ENCODE data around the gene ITGB7. TPM values are rescaled to one million over a fixed set of nuclear protein-coding genes. Genes with fewer than 3 reads are reported as not detected.

ITGB7 gene
- total RNA-seq, 2 experiments from 2014 or later: 121 to 137 TPM

- H3K36me3 Mint-ChIP-seq (ENCODE audit: low read depth): peaks cover 11% of the 10 kb centered on the region
- no peaks in the 10 kb centered on the region for H3K27me3 Mint-ChIP-seq
- ATAC-seq: peak; percentile 6
- H3K4me1 Mint-ChIP-seq (ENCODE audit: low read depth): peaks cover 39% of the 10 kb centered on the region
- ChIA-PET POLR2A (interaction anchor here (0.9 to 2.0 kb wide), 8 partner anchors 14 to 46 kb away, joined by 3 to 8 read pairs (median 4); partner anchors contain the start of gene ITGB7), CTCF (interaction anchor here (0.6 to 6.4 kb wide), 8 partner anchors 9 to 269 kb away, joined by 3 to 100 read pairs (median 3); partner anchors contain the start of gene ESPL1)
- DNase-seq: no peak
- intact Hi-C loops (cut with micrococcal nuclease): loop anchor here (2.0 kb wide), 1 partner anchor 38 kb away; no protein-coding TSS in a partner anchor
- no peak for TF ChIP-seq CTCF (IDR thresholded peaks at IDR 0.05)
- H3K9me3 Mint-ChIP-seq: no peaks in the 10 kb centered on the region
- peak overlapping the region; percentile 95 for H3K27ac Mint-ChIP-seq
- peak overlapping the region; percentile 83 for H3K4me3 Mint-ChIP-seq
These were observed 45.4 kb upstream of the ITGB7 start for GRCh38 chr12:53252349-53252916.

GRCh38 chr12:53251477-53252348 is 44.7 kb upstream of the ITGB7 start:
- POLR2A ChIA-PET: interaction anchor here (0.5 to 2.0 kb wide), 16 partner anchors 10 to 172 kb away, joined by 3 to 8 read pairs (median 4); partner anchors contain the start of genes ESPL1, ITGB7, RARG and SPRYD3
- DNase-seq: peak; percentile 81
- intact Hi-C loops (cut with micrococcal nuclease): loop anchor here (2.0 kb wide), 1 partner anchor 37 kb away; no protein-coding TSS in a partner anchor
- Mint-ChIP-seq H3K27me3 (no peaks in the 10 kb centered on the region), H3K9me3 (no peaks in the 10 kb centered on the region), H3K27ac (peak overlapping the region; percentile 95), H3K4me1 (ENCODE audit: low read depth) (peaks cover 39% of the 10 kb centered on the region), H3K36me3 (ENCODE audit: low read depth) (peaks cover 11% of the 10 kb centered on the region), H3K4me3 (peak overlapping the region; percentile 83)
- ATAC-seq: peak; percentile 90
- CTCF ChIA-PET: interaction anchor here (0.6 to 6.4 kb wide), 21 partner anchors 9 to 121 kb away, joined by 3 to 100 read pairs (median 4); partner anchors contain the start of genes CSAD, ESPL1, ITGB7 and MYG1
- TF ChIP-seq CTCF (IDR thresholded peaks at IDR 0.05): peak; percentile 47

- Mint-ChIP-seq H3K4me3 (no peak overlapping the region), H3K27ac (no peak overlapping the region), H3K36me3 (ENCODE audit: low read depth) (no peaks in the 10 kb centered on the region), H3K4me1 (ENCODE audit: low read depth) (peaks cover 3% of the 10 kb centered on the region), H3K27me3 (no peaks in the 10 kb centered on the region), H3K9me3 (no peaks in the 10 kb centered on the region)
- CTCF ChIA-PET: interaction anchor here (1.1 to 7.7 kb wide), 3 partner anchors 22 to 32 kb away, joined by 3 to 45 read pairs (median 5); partner anchors contain the start of gene ESPL1
- POLR2A ChIA-PET: interaction anchor here (0.6 kb wide), 1 partner anchor 195 kb away, joined by 3 read pairs; no protein-coding TSS in a partner anchor
- ATAC-seq (no peak), DNase-seq (no peak)
- intact Hi-C loops (cut with micrococcal nuclease): no loop called here
- no peak for TF ChIP-seq CTCF (IDR thresholded peaks at IDR 0.05)
These were observed 38.2 kb upstream of the ITGB7 start for GRCh38 chr12:53245286-53245685.

GRCh38 chr12:53244337-53244736 is 37.3 kb upstream of the ITGB7 start:
- no peak overlapping the region for H3K4me3 Mint-ChIP-seq
- DNase-seq (no peak), ATAC-seq (no peak)
- no peak overlapping the region for H3K27ac Mint-ChIP-seq
- ChIA-PET POLR2A (interaction anchor here (1.4 to 1.5 kb wide), 2 partner anchors 13 to 76 kb away, joined by 4 to 6 read pairs; no protein-coding TSS in a partner anchor), CTCF (interaction anchor here (1.1 to 7.7 kb wide), 4 partner anchors 10 to 31 kb away, joined by 3 to 45 read pairs (median 5); partner anchors contain the start of gene ESPL1)
- H3K4me1 Mint-ChIP-seq (ENCODE audit: low read depth): peaks cover 3% of the 10 kb centered on the region
- intact Hi-C loops (cut with micrococcal nuclease): no loop called here
- H3K27me3 Mint-ChIP-seq: no peaks in the 10 kb centered on the region
- H3K9me3 Mint-ChIP-seq: no peaks in the 10 kb centered on the region
- no peak for TF ChIP-seq CTCF (IDR thresholded peaks at IDR 0.05)
- no peaks in the 10 kb centered on the region for H3K36me3 Mint-ChIP-seq (ENCODE audit: low read depth)

All from activated CD8-positive, alpha-beta T cell treated with anti-CD3 and anti-CD28 coated beads for 36 hours (primary cell).